GM12891 (cell line): ENCODE measurements around the gene USP11.

Experiments
- PAX5 ChIP-seq: IDR thresholded peaks from 2 replicates; pipeline ENCODE4 v1.6.1; 2011; ENCODE audit warnings: low read length, moderate library complexity, mild to moderate bottlenecking; ENCODE audit not compliant: insufficient read depth, severe bottlenecking
- POLR2A ChIP-seq: IDR thresholded peaks from 2 replicates; pipeline ENCODE4 v1.6.1; 2011; ENCODE audit warnings: low read depth, low read length, control low read depth
- POLR2AphosphoS5 ChIP-seq: IDR thresholded peaks from 2 replicates; pipeline ENCODE4 v1.6.1; 2011; ENCODE audit warnings: low read depth, low read length, control low read depth
- POU2F2 ChIP-seq: IDR thresholded peaks from 2 replicates; pipeline ENCODE4 v1.6.1; 2011; ENCODE audit warnings: low read depth, mild to moderate bottlenecking, control low read depth, low read length, moderate library complexity
- SPI1 ChIP-seq: IDR thresholded peaks from 2 replicates; pipeline ENCODE4 v1.6.1; 2011; ENCODE audit warnings: low read depth, low read length, control low read depth
- TAF1 ChIP-seq: IDR thresholded peaks from 2 replicates; pipeline ENCODE4 v1.6.1; 2011; ENCODE audit warnings: low read depth, low read length, control low read depth

GRCh38 chrX:47223476-47224250 is 9.1 kb upstream of the USP11 start:
- TF ChIP-seq POLR2AphosphoS5 (no peak), POLR2A (no peak), TAF1 (no peak), POU2F2 (no peak), PAX5 (no peak), SPI1 (no peak)
